ENCODE results near the gene PRRG2.
A peak's percentile ranks its signal among the peaks of the same experiment; 100 is the strongest.

PRRG2 gene

GRCh38 chr19:49590971-49591730 lies 10.0 kb downstream of the PRRG2 start, which contains the start of gene PRR12:
PRR12 (plus strand) TSS chr19:49591182; CDS start chr19:49591655, 473 bp downstream.
- in situ Hi-C loops (cut with HindIII; ENCODE audit: low sequenced_read_pairs), result no loop called here
- peak; percentile 67 for DNase-seq (ENCODE audit: low read depth, low spot score)

GRCh38 chr19:49591731-49592485 lies 10.8 kb downstream of the PRRG2 start:
- peak overlapping the region; percentile 82 for H3K4me3 ChIP-seq (ENCODE audit: low read depth, low read length)
- in situ Hi-C loops (cut with HindIII; ENCODE audit: low sequenced_read_pairs), result no loop called here
- TF ChIP-seq CTCF (IDR thresholded peaks at IDR 0.05; ENCODE audit: low read depth, low read length), result no peak
- DNase-seq (ENCODE audit: low read depth, low spot score), result peak; percentile 45

More at GRCh38 chr19:49590971-49591730, 10.0 kb downstream of the PRRG2 start, which contains the start of gene PRR12:
- H3K4me3 ChIP-seq (ENCODE audit: low read depth, low read length), result peak within 1 kb of the TSS; percentile 82
- TF ChIP-seq CTCF (IDR thresholded peaks at IDR 0.05; ENCODE audit: low read depth, low read length), result no peak

- H3K4me3 ChIP-seq (ENCODE audit: low read depth, low read length), result peak overlapping the region; percentile 82
- in situ Hi-C loops (cut with HindIII; ENCODE audit: low sequenced_read_pairs), result no loop called here
- TF ChIP-seq CTCF (IDR thresholded peaks at IDR 0.05; ENCODE audit: low read depth, low read length), result no peak
- no peak for DNase-seq (ENCODE audit: low read depth, low spot score)
Measured at GRCh38 chr19:49592486-49593232, 11.5 kb downstream of the PRRG2 start.

GRCh38 chr19:49593233-49594113 lies 12.4 kb downstream of the PRRG2 start:
- peak; percentile 91 for DNase-seq (ENCODE audit: low read depth, low spot score)
- in situ Hi-C loops (cut with HindIII; ENCODE audit: low sequenced_read_pairs), result no loop called here
- TF ChIP-seq CTCF (IDR thresholded peaks at IDR 0.05; ENCODE audit: low read depth, low read length), result no peak
- peak overlapping the region; percentile 82 for H3K4me3 ChIP-seq (ENCODE audit: low read depth, low read length)

- no peak for DNase-seq (ENCODE audit: low read depth, low spot score)
- no peak overlapping the region for H3K4me3 ChIP-seq (ENCODE audit: low read depth, low read length)
- TF ChIP-seq CTCF (IDR thresholded peaks at IDR 0.05; ENCODE audit: low read depth, low read length), result no peak
- in situ Hi-C loops (cut with HindIII; ENCODE audit: low sequenced_read_pairs), result no loop called here
Measured at GRCh38 chr19:49594157-49594992, 13.3 kb downstream of the PRRG2 start.
